ENCODE results near the gene IFI27. TPM values are rescaled to one million over a fixed set of nuclear protein-coding genes. Genes with fewer than 3 reads are reported as not detected.

The IFI27 gene
- polyA plus RNA-seq, 1 experiment: 4.1 TPM

- no peaks in the 10 kb centered on the region; the same call in 1 of the 2 replicates for H3K27me3 ChIP-seq (ENCODE audit: control insufficient read depth, insufficient read depth, low read length)
- H3K4me3 ChIP-seq (ENCODE audit: low read depth, low read length): no peak overlapping the region
- CTCF ChIA-PET: interaction anchor here (0.6 to 1.5 kb wide), 7 partner anchors 9 to 78 kb away, joined by 3 to 5 read pairs (median 5); partner anchors contain the start of gene IFI27L2
- POLR2A ChIA-PET: no interaction called here
- no peak for DNase-seq (ENCODE audit: low read depth)
- no peaks in the 10 kb centered on the region for H3K36me3 ChIP-seq (ENCODE audit: control insufficient read depth, insufficient read depth, low read length)
- no peak for TF ChIP-seq CTCF (IDR thresholded peaks at IDR 0.05; ENCODE audit: insufficient read depth, low read depth, low read length)
These were observed 4.6 kb downstream of the IFI27 start for GRCh38 chr14:94115058-94115591.

GRCh38 chr14:94115631-94116030 lies 5.1 kb downstream of the IFI27 start:
- DNase-seq (ENCODE audit: low read depth): no peak
- H3K4me3 ChIP-seq (ENCODE audit: low read depth, low read length): no peak overlapping the region
- H3K36me3 ChIP-seq (ENCODE audit: control insufficient read depth, insufficient read depth, low read length): no peaks in the 10 kb centered on the region
- ChIA-PET POLR2A (no interaction called here), CTCF (interaction anchor here (0.6 to 1.5 kb wide), 3 partner anchors 14 to 79 kb away, joined by 3 to 5 read pairs (median 3); partner anchors contain the start of gene IFI27L2)
- H3K27me3 ChIP-seq (ENCODE audit: control insufficient read depth, insufficient read depth, low read length): no peaks in the 10 kb centered on the region; the same call in 1 of the 2 replicates
- TF ChIP-seq CTCF (IDR thresholded peaks at IDR 0.05; ENCODE audit: insufficient read depth, low read depth, low read length): no peak

DNA sequence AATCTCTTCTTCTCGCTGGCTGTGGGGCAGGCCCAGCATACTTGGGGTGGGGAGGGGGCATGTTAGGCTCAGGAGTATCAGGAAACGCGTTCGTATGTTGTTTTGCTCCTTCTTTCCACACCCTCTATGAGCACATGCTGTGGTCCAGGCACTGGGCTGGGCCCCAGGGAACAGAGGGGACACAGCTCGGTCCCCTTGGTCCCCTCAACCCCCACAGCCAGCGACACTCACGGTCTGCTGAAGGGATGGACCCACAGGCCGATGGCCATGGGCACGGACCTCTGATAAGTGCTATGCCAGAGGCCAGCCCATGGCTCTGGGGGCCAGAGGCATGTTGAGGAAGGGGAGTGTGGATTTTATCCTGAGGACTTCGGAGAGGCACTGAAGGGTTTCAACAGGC lies 6.2 kb downstream of the IFI27 start:
- Histone ChIP-seq H3K4me3 (ENCODE audit: low read depth, low read length) (no peak overlapping the region), H3K27me3 (ENCODE audit: control insufficient read depth, insufficient read depth, low read length) (no peaks in the 10 kb centered on the region; the same call in 1 of the 2 replicates), H3K36me3 (ENCODE audit: control insufficient read depth, insufficient read depth, low read length) (no peaks in the 10 kb centered on the region)
- POLR2A ChIA-PET: no interaction called here
- CTCF ChIA-PET: interaction anchor here (1.3 kb wide), 1 partner anchor 20 kb away, joined by 3 read pairs; no protein-coding TSS in a partner anchor
- no peak for DNase-seq (ENCODE audit: low read depth)
- no peak for TF ChIP-seq CTCF (IDR thresholded peaks at IDR 0.05; ENCODE audit: insufficient read depth, low read depth, low read length)

DNA sequence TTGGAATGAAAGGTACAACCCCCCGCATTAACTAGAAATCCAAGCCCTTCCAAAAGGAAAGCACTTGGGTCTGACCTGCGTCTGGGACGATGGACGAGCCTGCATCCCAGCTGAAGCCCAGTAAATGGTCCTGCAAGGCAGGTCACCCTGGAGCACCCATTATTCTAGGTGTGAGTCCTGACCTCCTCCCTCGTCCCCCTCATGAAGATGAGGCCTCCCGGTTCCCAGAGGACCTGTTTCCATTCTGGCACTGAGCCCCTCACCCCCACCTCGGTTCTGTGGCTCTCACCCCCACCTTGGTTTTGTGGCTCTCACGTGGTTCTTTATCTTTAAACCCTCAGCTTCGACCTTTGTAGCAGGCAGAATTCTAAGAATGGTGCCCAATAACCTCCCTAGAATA lies 7.3 kb downstream of the IFI27 start:
- ChIA-PET CTCF (interaction anchor here (0.8 to 1.3 kb wide), 3 partner anchors 14 to 19 kb away, joined by 3 read pairs; no protein-coding TSS in a partner anchor), POLR2A (no interaction called here)
- Histone ChIP-seq H3K4me3 (ENCODE audit: low read depth, low read length) (no peak overlapping the region), H3K27me3 (ENCODE audit: control insufficient read depth, insufficient read depth, low read length) (no peaks in the 10 kb centered on the region; the same call in 1 of the 2 replicates), H3K36me3 (ENCODE audit: control insufficient read depth, insufficient read depth, low read length) (no peaks in the 10 kb centered on the region)
- no peak for DNase-seq (ENCODE audit: low read depth)
- no peak for TF ChIP-seq CTCF (IDR thresholded peaks at IDR 0.05; ENCODE audit: insufficient read depth, low read depth, low read length)

DNA sequence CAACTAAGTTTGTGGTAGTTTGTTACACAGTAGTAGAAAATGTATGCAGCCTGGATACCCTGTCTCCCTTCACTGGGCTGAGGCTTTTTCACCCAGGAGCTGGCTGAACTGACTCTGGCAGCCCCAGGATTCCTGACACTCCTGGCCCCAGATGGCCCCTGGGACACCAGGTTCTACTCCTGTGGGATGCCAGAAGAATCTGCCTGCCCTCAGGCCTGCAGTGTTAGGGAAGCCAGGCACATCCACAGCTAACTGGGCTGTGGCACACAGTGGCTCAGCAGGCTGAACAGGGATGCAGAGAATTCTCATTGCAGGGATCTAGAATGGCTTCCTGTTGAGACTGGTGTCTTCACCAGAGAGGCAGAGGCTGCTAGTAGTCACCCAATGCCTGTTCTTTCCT lies 8.5 kb downstream of the IFI27 start:
- TF ChIP-seq CTCF (IDR thresholded peaks at IDR 0.05; ENCODE audit: insufficient read depth, low read depth, low read length): no peak
- Histone ChIP-seq H3K27me3 (ENCODE audit: control insufficient read depth, insufficient read depth, low read length) (no peaks in the 10 kb centered on the region; the same call in 1 of the 2 replicates), H3K36me3 (ENCODE audit: control insufficient read depth, insufficient read depth, low read length) (no peaks in the 10 kb centered on the region), H3K4me3 (ENCODE audit: low read depth, low read length) (no peak overlapping the region)
- DNase-seq (ENCODE audit: low read depth): no peak
- CTCF ChIA-PET: no interaction called here
- POLR2A ChIA-PET: no interaction called here
